ENCODE measurements around the gene HOXB1.

GRCh38 chr17:48483004-48483403, 47.8 kb downstream of the HOXB1 start:
- TF ChIP-seq POLR2A (IDR thresholded peaks at IDR 0.05) (no peak), CTCF (IDR thresholded peaks at IDR 0.05) (no peak)
